AG04449 (cell line): Measurements from ENCODE around the gene GNB2.

Experiments used
- CTCF ChIA-PET: fragments of 350-600 bp; formaldehyde crosslinking; extraction: SDS; loops from one replicate; lab custom pipeline; 2021; ENCODE audit warnings: antibody characterized with exemption; lab: Yijun Ruan, JAX
- POLR2A ChIA-PET: fragments of 400-600, 350-600 bp; formaldehyde crosslinking; extraction: SDS; loops from one replicate; lab custom pipeline; 2020; ENCODE audit warnings: antibody characterized with exemption, inconsistent platforms; lab: Yijun Ruan, JAX
- DNase-seq: peaks from one replicate; pipeline ENCODE4 v3.0.0-alpha.2; 2010; ENCODE audit warnings: low read depth, low spot score
- H3K4me3 ChIP-seq: 2 replicates; pipeline ENCODE4 v1.5.1; 2011; ENCODE audit warnings: low read depth, mild to moderate bottlenecking, control low read depth, low read length
- TF ChIP-seq, protein P1 (sequence below): IDR thresholded peaks from one replicate; pipeline ENCODE4 v1.5.1; 2011; ENCODE audit warnings: mild to moderate bottlenecking, moderate library complexity, low read length, control low read depth, inconsistent platforms; ENCODE audit not compliant: insufficient read depth; ENCODE audit errors: missing control alignments

GNB2 gene

DNA sequence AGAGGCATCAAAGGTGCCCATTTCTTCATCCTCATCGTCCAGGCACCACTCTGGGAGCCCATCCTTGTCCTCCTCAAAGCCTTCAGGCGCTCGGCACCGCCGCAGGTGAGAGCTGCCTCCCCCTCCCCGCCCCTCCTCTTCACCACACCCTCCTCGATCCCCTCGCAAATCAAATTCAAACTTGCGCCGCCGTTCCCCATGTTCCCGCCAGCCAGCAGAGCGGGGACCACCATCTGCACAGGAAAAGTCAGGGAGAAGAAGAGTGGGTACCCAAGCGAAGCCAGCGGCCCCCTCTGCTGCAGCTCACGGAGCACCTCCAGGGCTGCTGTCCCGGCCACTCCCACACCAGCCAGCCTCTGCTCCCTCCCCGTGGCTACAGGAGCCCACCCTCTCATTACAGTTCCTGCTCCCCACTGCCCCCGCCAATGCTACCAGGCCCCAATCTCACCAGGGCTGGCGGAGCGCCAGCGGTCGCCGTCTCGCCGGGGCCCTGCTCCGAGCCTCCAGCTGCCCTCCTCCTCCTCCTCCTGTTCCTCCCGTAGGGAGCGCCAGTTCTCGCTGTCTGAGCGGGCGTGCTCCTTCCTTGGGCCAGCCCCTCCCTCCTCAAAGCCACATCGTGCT is 12.8 kb downstream of the GNB2 start:
- CTCF ChIA-PET = interaction anchor here (7.9 kb wide), 1 partner anchor 165 kb away, joined by 76 read pairs; the partner anchor contains the start of gene SLC12A9
- TF ChIP-seq, protein P1, sequence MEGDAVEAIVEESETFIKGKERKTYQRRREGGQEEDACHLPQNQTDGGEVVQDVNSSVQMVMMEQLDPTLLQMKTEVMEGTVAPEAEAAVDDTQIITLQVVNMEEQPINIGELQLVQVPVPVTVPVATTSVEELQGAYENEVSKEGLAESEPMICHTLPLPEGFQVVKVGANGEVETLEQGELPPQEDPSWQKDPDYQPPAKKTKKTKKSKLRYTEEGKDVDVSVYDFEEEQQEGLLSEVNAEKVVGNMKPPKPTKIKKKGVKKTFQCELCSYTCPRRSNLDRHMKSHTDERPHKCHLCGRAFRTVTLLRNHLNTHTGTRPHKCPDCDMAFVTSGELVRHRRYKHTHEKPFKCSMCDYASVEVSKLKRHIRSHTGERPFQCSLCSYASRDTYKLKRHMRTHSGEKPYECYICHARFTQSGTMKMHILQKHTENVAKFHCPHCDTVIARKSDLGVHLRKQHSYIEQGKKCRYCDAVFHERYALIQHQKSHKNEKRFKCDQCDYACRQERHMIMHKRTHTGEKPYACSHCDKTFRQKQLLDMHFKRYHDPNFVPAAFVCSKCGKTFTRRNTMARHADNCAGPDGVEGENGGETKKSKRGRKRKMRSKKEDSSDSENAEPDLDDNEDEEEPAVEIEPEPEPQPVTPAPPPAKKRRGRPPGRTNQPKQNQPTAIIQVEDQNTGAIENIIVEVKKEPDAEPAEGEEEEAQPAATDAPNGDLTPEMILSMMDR = no peak
- no peak overlapping the region for H3K4me3 ChIP-seq
- no peak for DNase-seq
- POLR2A ChIA-PET = no interaction called here

DNA sequence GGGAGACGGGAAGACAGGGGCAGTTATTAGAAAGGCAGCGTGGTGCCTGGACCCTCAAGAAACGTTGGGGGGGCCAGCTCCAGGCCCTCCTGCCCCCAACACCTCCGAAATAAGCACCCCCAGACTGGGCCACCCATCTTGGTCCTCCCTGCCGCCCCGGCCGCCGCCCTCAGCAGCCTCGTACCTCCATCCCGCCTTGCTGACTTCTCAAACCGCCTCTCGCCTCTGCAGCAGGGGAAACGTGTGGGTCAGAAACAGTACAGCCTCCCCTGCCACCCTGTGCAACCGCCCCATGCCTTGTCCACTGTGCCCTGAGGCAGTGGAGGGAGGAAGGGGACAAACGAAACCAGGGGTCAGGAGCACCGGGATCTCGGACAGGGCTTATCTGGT is 13.3 kb downstream of the GNB2 start:
- TF ChIP-seq, protein P1 = no peak
- no peak for DNase-seq
- POLR2A ChIA-PET = no interaction called here
- CTCF ChIA-PET = interaction anchor here (7.9 kb wide), 1 partner anchor 165 kb away, joined by 76 read pairs; the partner anchor contains the start of gene SLC12A9
- H3K4me3 ChIP-seq = no peak overlapping the region

DNA sequence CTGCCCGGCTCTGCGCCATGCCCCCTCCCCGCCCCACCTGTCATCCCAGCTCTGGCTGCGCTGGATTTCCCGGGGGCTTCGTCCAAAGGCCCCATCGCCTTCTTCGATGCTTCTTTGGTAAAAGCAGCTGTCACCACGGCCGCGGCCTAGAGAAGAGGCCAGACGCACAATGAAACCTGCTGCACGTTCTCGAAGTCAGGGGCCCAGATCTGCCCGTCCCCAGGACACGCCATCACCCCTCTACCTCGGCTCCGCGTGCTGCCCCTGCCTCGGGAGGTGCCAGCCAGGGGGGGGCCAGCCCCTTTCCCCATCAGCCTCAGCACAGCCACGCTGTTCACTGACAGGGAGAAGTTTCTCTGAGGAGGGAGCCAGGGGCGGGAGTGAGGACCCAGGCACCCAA is 13.7 kb downstream of the GNB2 start:
- CTCF ChIA-PET = interaction anchor here (0.8 to 8.2 kb wide), 6 partner anchors 7 to 218 kb away, joined by 3 to 180 read pairs (median 40); partner anchors contain the start of genes POP7 and SLC12A9
- no peak for DNase-seq
- POLR2A ChIA-PET = no interaction called here
- TF ChIP-seq, protein P1 = no peak
- no peak overlapping the region for H3K4me3 ChIP-seq

DNA sequence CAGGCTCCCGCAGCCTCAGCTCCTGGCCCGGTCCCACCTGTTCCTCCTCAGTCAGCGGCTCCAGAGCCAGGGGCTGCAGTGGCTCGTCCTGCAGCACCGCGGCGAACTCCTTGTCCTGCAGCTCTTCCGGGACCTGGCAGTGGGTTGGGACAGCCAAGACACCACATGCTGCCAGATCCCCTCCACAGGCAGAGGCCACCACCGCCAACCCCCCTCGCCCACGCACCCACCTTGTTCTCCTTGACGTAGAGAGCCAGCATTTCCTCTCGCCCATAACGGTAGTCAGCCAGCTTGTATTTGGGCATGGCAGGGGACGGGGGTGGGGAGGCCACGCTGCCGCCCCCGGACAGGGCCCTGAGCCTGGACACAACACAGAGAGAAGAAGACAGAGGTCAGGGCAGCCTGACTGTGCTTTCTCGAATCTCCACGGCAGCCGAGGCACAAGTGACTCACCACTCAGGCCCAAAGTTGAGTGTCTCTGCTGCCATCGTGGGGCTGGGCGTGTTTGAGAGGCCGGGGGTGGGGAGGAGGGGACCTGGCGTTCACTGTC is 14.3 kb downstream of the GNB2 start:
- no peak for DNase-seq
- no peak overlapping the region for H3K4me3 ChIP-seq
- TF ChIP-seq, protein P1 = no peak
- POLR2A ChIA-PET = no interaction called here
- CTCF ChIA-PET = interaction anchor here (0.8 to 8.2 kb wide), 6 partner anchors 8 to 218 kb away, joined by 3 to 180 read pairs (median 40); partner anchors contain the start of genes POP7 and SLC12A9

DNA sequence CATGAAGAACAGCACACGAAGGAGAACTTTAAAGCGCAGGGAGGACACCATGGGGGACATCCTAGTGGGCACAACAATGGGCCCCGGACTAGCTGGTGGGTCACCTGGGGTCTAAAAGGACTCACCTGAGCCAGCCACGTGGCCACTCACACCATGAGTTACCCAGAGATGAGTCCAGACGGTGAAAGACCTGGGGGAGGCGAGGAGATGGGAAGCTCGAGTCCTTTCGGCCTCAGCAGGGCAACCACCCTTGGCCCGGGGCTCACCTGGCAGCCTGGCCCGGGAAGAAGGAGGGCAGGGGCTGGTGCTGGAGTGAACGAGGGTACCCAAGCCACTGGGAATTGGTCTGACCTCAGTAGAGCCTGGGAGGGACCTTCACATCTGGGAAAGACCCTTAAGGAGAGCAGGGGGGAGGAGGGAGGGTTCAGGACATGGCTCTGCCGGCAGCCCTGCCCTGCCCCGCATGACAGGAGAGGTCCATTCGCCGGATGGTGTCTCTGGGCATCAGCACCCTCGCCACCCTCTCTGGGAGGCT is 14.9 kb downstream of the GNB2 start:
- TF ChIP-seq, protein P1 = no peak
- no peak overlapping the region for H3K4me3 ChIP-seq
- DNase-seq = no peak
- ChIA-PET CTCF (interaction anchor here (1.0 to 8.2 kb wide), 7 partner anchors 8 to 163 kb away, joined by 3 to 180 read pairs (median 65); partner anchors contain the start of genes POP7 and SLC12A9), POLR2A (no interaction called here)
